ENCODE data around the gene UMPS. TPM values are rescaled to one million over a fixed set of nuclear protein-coding genes. Genes with fewer than 3 reads are reported as not detected.

UMPS gene
- 31.2 and 39.1 TPM in 2 replicates for total RNA-seq

DNA sequence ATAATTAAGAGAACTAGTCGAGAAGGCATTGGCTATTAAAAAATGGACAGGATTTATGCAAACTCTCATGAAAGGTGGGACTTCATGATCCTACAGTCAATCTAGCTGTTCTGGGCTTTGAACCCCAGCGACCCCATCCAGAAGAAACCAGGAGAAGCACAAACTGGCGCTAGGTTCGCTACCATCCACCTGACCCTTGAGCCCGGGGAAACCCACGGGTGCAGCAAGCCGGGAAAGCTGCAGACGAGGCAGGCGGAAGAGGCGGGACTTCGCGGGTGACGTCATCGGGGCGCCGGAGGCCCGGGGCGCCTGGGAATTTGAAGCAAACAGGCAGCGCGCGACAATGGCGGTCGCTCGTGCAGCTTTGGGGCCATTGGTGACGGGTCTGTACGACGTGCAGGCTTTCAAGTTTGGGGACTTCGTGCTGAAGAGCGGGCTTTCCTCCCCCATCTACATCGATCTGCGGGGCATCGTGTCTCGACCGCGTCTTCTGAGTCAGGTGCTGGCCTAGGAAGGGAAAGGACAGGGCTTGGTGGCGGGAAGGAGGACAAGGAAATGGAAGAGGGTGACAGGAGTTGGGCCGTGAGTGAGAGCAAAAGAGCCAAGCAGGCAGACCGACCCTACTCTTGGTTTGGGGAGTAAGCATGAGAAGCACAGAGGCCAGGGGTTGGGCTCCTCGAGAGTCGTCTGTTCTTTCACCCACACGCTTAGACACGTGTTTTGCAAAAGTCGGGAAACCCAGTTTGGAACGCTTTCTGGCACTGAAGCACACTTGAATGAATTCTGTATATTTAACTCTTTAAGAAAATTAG lies at the start of gene UMPS:
TSS of gene UMPS (plus strand) at position 324 of the 812 bp plus-strand sequence. CDS start at position 344, 20 bp downstream.

Other genes starting within 250 kb of the UMPS start
- gene ITGB5, start 156.9 kb downstream of the UMPS start, total RNA-seq, result 102 and 209 TPM in 2 replicates
- gene MUC13, start 204.3 kb downstream of the UMPS start, total RNA-seq, result not detected in 2 replicates

All from airway epithelial cell (primary cell).